Measurements from ENCODE around the gene SAP25. TPM values are rescaled to one million over a fixed set of nuclear protein-coding genes. Genes with fewer than 3 reads are reported as not detected.

Gene SAP25
- total RNA-seq, 1 donor from 2014 or later: 2.6 TPM

DNA sequence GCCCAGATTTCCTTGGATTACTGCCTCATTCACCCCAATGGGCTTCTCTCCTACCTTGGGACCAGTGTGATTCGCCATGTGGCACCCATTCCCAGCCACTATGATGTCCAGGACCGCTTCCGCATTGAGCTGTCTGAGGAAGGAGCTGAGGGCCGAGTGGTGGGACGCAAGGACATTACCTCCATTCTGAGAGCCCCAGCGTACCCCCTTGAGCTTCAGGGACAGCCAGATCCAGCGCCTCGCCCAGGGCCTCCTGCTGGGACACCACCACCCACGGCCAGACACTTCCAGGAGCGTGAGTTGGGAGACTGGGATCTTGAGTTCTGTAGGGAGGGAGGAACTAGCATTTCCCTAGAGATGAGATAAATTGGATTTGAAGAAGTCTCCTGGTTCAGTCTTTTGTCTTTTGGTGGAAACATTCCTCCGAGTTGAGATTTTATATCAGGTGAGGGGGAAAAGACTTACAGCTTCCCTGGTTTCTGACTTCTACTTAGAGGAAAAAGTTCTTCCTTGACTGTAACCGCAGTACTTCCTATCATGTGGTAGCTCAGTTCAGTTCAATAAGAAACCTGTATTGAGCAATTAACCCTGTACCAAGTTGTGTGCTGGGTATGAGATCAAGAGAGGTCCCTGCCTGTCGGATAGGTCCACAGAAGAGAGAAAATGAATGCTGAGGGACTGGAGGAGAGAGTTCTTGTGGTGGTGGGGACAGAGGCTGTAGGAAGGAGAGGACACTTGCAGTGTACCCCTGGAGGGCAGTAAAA is 39.9 kb upstream of the SAP25 start:
- TF ChIP-seq, protein P1, sequence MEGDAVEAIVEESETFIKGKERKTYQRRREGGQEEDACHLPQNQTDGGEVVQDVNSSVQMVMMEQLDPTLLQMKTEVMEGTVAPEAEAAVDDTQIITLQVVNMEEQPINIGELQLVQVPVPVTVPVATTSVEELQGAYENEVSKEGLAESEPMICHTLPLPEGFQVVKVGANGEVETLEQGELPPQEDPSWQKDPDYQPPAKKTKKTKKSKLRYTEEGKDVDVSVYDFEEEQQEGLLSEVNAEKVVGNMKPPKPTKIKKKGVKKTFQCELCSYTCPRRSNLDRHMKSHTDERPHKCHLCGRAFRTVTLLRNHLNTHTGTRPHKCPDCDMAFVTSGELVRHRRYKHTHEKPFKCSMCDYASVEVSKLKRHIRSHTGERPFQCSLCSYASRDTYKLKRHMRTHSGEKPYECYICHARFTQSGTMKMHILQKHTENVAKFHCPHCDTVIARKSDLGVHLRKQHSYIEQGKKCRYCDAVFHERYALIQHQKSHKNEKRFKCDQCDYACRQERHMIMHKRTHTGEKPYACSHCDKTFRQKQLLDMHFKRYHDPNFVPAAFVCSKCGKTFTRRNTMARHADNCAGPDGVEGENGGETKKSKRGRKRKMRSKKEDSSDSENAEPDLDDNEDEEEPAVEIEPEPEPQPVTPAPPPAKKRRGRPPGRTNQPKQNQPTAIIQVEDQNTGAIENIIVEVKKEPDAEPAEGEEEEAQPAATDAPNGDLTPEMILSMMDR (IDR thresholded peaks at IDR 0.05; ENCODE audit: unreplicated experiment): no peak
- DNase-seq (ENCODE audit: low spot score): no peak
- H3K36me3 Mint-ChIP-seq (ENCODE audit: low read depth, unreplicated experiment): peaks cover 7% of the 10 kb centered on the region
- H3K4me3 Mint-ChIP-seq (ENCODE audit: unreplicated experiment): peak overlapping the region; percentile 88
- no peaks in the 10 kb centered on the region for H3K9me3 Mint-ChIP-seq (ENCODE audit: unreplicated experiment)
- H3K4me1 Mint-ChIP-seq (ENCODE audit: unreplicated experiment): peaks cover 13% of the 10 kb centered on the region
- H3K27me3 Mint-ChIP-seq (ENCODE audit: unreplicated experiment): no peaks in the 10 kb centered on the region
- no peak overlapping the region for H3K27ac Mint-ChIP-seq (ENCODE audit: unreplicated experiment)

DNA sequence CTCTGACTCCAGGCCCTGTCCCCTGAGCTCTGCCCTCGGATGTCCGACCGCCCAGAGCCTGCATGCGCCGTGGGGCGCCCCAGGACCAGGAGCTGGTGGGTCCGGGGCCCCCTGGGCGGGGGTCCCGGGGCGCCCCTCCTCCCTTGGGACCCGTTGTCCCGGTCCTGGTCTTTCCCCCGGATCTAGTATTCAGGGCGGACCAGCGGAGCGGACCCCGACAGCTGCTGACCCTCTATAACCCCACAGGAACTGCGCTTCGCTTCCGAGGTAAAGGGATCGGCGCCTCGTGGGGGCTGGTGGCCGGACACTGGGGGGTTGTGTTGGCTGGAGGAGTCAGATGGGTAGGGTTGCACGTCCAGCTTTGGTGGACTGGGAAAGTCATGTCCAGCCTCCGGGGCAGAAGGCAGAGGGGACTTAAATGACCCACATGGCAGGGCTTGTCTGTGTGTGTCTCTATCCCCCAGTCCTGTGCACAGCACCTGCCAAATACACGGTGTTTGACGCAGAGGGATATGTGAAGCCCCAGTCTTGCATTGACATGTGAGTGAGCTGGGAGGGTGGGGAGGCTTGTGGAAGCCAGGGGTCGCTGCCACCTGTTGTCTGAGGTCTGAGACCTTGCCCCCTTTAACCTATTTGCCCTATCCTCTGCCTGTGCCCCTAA is 39.2 kb upstream of the SAP25 start:
- no peaks in the 10 kb centered on the region for H3K27me3 Mint-ChIP-seq (ENCODE audit: unreplicated experiment)

DNA sequence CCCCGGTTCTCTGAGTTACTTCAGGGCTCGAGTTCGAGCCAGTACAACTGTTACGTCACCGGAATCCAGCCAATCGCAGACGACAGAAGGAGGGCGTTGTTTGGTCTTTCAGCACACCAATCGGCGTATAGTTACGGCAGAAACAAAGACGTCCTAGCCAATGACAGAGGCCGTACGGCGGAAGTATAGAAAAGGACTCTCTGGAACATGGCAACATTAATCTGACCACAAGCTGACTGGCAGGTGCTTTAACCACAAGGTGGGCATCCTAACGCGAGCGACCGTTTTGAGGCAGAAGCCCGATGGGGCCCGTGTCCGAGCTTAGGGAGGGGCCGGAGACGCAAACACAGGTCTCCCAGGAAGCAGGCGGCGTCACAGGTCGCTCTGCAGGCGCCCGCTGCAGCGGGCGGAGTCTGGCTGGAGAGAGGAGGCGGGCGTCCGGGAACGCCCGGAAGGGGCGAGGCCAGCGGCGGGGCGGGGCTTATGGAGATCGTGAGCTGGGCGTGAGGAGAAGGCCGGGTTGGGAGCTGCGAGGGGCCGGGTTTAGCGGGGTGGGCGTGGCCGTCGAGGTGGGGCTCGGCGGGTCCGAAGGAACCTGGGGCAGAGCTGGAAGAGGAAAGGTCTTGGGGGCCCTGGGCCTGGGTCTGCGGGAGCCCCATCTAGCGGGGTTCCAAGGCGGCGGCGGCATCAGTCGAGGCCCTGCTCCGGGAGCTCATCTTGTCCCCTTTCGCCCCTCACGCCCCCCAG is 38.5 kb upstream of the SAP25 start, which contains the start of gene MOSPD3:
MOSPD3 (plus strand) TSS at position 558 of the 747 bp plus-strand sequence. CDS start 252 bp downstream, outside the sequence.
- H3K27ac Mint-ChIP-seq (ENCODE audit: unreplicated experiment): peak within 1 kb of the TSS; percentile 98
- no peaks in the 10 kb centered on the region for H3K9me3 Mint-ChIP-seq (ENCODE audit: unreplicated experiment)
- peak within 1 kb of the TSS; percentile 95 for H3K4me3 Mint-ChIP-seq (ENCODE audit: unreplicated experiment)
- TF ChIP-seq, protein P1 (IDR thresholded peaks at IDR 0.05; ENCODE audit: unreplicated experiment): no peak
- peak; percentile 97 for DNase-seq (ENCODE audit: low spot score)
- peaks cover 13% of the 10 kb centered on the region for H3K4me1 Mint-ChIP-seq (ENCODE audit: unreplicated experiment)
- no peaks in the 10 kb centered on the region for H3K27me3 Mint-ChIP-seq (ENCODE audit: unreplicated experiment)
- peaks cover 7% of the 10 kb centered on the region for H3K36me3 Mint-ChIP-seq (ENCODE audit: low read depth, unreplicated experiment)

More for the DNA sequence above, 39.2 kb upstream of the SAP25 start:
- TF ChIP-seq, protein P1 (IDR thresholded peaks at IDR 0.05; ENCODE audit: unreplicated experiment): no peak
- Mint-ChIP-seq H3K4me1 (ENCODE audit: unreplicated experiment) (peaks cover 13% of the 10 kb centered on the region), H3K4me3 (ENCODE audit: unreplicated experiment) (peak overlapping the region; percentile 95), H3K36me3 (ENCODE audit: low read depth, unreplicated experiment) (peaks cover 7% of the 10 kb centered on the region), H3K27ac (ENCODE audit: unreplicated experiment) (peak overlapping the region; percentile 18), H3K9me3 (ENCODE audit: unreplicated experiment) (no peaks in the 10 kb centered on the region)
- DNase-seq (ENCODE audit: low spot score): no peak

DNA sequence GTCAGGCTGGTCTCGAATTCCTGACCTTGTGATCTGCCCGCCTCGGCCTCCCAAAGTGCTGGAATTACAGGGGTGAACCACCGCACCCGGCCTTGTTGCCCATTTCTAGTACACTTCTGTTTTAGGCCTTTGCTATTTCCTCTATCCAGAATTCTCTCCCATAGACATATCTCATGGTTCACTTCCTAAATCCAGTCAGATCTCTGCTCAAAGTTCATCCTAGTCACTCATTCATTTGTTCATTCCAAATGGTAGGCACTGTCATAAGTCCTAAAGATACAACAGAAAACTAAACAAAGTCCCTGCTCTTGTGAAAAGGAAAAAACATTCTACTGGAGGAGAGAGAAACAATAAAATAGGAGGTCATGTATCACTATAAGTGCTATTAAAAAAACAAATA is 36.3 kb upstream of the SAP25 start:
- TF ChIP-seq, protein P1 (IDR thresholded peaks at IDR 0.05; ENCODE audit: unreplicated experiment): no peak
- H3K36me3 Mint-ChIP-seq (ENCODE audit: low read depth, unreplicated experiment): peaks cover 7% of the 10 kb centered on the region
- H3K4me1 Mint-ChIP-seq (ENCODE audit: unreplicated experiment): peaks cover 13% of the 10 kb centered on the region
- no peak overlapping the region for H3K4me3 Mint-ChIP-seq (ENCODE audit: unreplicated experiment)
- H3K9me3 Mint-ChIP-seq (ENCODE audit: unreplicated experiment): no peaks in the 10 kb centered on the region
- no peak overlapping the region for H3K27ac Mint-ChIP-seq (ENCODE audit: unreplicated experiment)
- DNase-seq (ENCODE audit: low spot score): no peak
- peaks cover 4% of the 10 kb centered on the region for H3K27me3 Mint-ChIP-seq (ENCODE audit: unreplicated experiment)

Data from endothelial cell (in vitro differentiated cells).